IMR-90 (cell line): ENCODE results near the gene ADAMTS12. TPM values are rescaled to one million over a fixed set of nuclear protein-coding genes. Genes with fewer than 3 reads are reported as not detected.

Experiments used
- ATAC-seq: fragments of 200-7000 bp; cut with Tn5 transposase; 2 replicates; pipeline ENCODE4 v1.9.1; 2020; ENCODE audit warnings: low read depth, mild to moderate bottlenecking, moderate library complexity
- BruUV-seq: library from RNA; stranded (reverse); fragments of 400-500 nt; replicated peaks from 2 replicates; lab custom pipeline; 2021; lab: Mats Ljungman, UMichigan
- CTCF ChIA-PET: fragments of 300-600 bp; formaldehyde crosslinking; extraction: SDS; loops from one replicate; lab custom pipeline; 2021; ENCODE audit warnings: antibody characterized with exemption; lab: Yijun Ruan, JAX
- POLR2A ChIA-PET: fragments of 300-600 bp; sonication (Branson Sonifier 250); formaldehyde crosslinking; loops from one replicate; lab custom pipeline; 2022; ENCODE audit warnings: antibody characterized with exemption; ENCODE audit not compliant: unreplicated experiment; lab: Charles Lee
- DNase-seq: peaks from one replicate; pipeline ENCODE4 v3.0.0; 2013
- H2AFZ ChIP-seq: replicated peaks from 2 replicates; pipeline ENCODE3; 2013; ENCODE audit warnings: low read length, mild to moderate bottlenecking; ENCODE audit not compliant: poor library complexity
- H2AK5ac ChIP-seq: 2 replicates; pipeline ENCODE4 v1.6.1; 2013; ENCODE audit warnings: low read depth, low read length, inconsistent platforms
- H2AK9ac ChIP-seq: replicated peaks from 2 replicates; pipeline ENCODE3; 2013; ENCODE audit warnings: mild to moderate bottlenecking, low read depth, low read length, moderate library complexity; ENCODE audit not compliant: poor library complexity
- H2BK120ac ChIP-seq: 2 replicates; pipeline ENCODE4 v1.6.1; 2013; ENCODE audit warnings: low read depth, low read length, inconsistent platforms
- H2BK15ac ChIP-seq: 3 replicates; pipeline ENCODE4 v1.6.1; 2013; ENCODE audit warnings: low read depth, low read length, inconsistent platforms
- H2BK20ac ChIP-seq: 2 replicates; pipeline ENCODE4 v1.6.1; 2013; ENCODE audit warnings: low read depth, mild to moderate bottlenecking, inconsistent platforms, low read length, moderate library complexity
- H2BK5ac ChIP-seq: 2 replicates; pipeline ENCODE4 v1.6.1; 2013; ENCODE audit warnings: mild to moderate bottlenecking, low read depth, low read length, inconsistent platforms; ENCODE audit not compliant: poor library complexity, severe bottlenecking
- H3K14ac ChIP-seq: replicated peaks from 2 replicates; pipeline ENCODE4 v1.6.1; 2013; ENCODE audit warnings: low read depth, low read length, inconsistent platforms
- H3K18ac ChIP-seq: 2 replicates; pipeline ENCODE4 v1.6.1; 2013; ENCODE audit warnings: low read depth, low read length, control low read depth
- H3K23ac ChIP-seq: 2 replicates; pipeline ENCODE4 v1.6.1; 2013; ENCODE audit warnings: low read depth, low read length, inconsistent platforms
- H3K27ac ChIP-seq: 2 replicates; pipeline ENCODE4 v1.5.1; 2013; ENCODE audit warnings: mild to moderate bottlenecking, control low read depth, low read length; ENCODE audit not compliant: insufficient read depth
- H3K27me3 ChIP-seq: 2 replicates; pipeline ENCODE4 v1.6.1; 2013; ENCODE audit warnings: low read length; ENCODE audit not compliant: control insufficient read depth, insufficient read depth
- H3K36me3 ChIP-seq: 2 replicates; pipeline ENCODE4 v1.6.1; 2013; ENCODE audit warnings: low read length, mixed read lengths; ENCODE audit not compliant: control insufficient read depth, insufficient read depth
- H3K4ac ChIP-seq: 2 replicates; pipeline ENCODE4 v1.6.1; 2013; ENCODE audit warnings: low read depth, low read length, inconsistent platforms
- H3K4me1 ChIP-seq: 2 replicates; pipeline ENCODE4 v1.6.1; 2013; ENCODE audit warnings: low read length, mixed read lengths; ENCODE audit not compliant: control insufficient read depth, insufficient read depth
- H3K4me2 ChIP-seq: 2 replicates; pipeline ENCODE4 v1.6.1; 2013; ENCODE audit warnings: low read depth, mild to moderate bottlenecking, control low read depth, low read length, moderate library complexity
- H3K4me3 ChIP-seq: 2 replicates; pipeline ENCODE4 v1.5.1; 2013; ENCODE audit warnings: low read depth, mild to moderate bottlenecking, control low read depth, low read length, moderate library complexity; ENCODE audit not compliant: insufficient read depth
- H3K56ac ChIP-seq: 2 replicates; pipeline ENCODE4 v1.6.1; 2013; ENCODE audit warnings: low read length, inconsistent platforms; ENCODE audit not compliant: insufficient read depth; ENCODE audit errors: extremely low read depth
- H3K79me1 ChIP-seq, 2 experiments: 2 replicates each; pipeline ENCODE4 v1.6.1; 2013; ENCODE audit warnings: low read length in 2 of 2, inconsistent platforms in 1 of 2, low read depth in 1 of 2
- H3K9ac ChIP-seq: 2 replicates; pipeline ENCODE4 v1.6.1; 2013; ENCODE audit warnings: low read depth, low read length, control low read depth
- H3K9me1 ChIP-seq: 2 replicates; pipeline ENCODE4 v1.6.1; 2013; ENCODE audit warnings: low read length, inconsistent platforms; ENCODE audit not compliant: insufficient read depth
- H3K9me3 ChIP-seq: 2 replicates; pipeline ENCODE4 v1.6.1; 2013; ENCODE audit warnings: low read length; ENCODE audit not compliant: control insufficient read depth, insufficient read depth
- H4K20me1 ChIP-seq: 2 replicates; pipeline ENCODE4 v1.6.1; 2013; ENCODE audit warnings: low read length, inconsistent platforms; ENCODE audit not compliant: insufficient read depth
- H4K5ac ChIP-seq: 2 replicates; pipeline ENCODE4 v1.6.1; 2013; ENCODE audit warnings: mild to moderate bottlenecking, low read depth, low read length, control low read depth
- H4K8ac ChIP-seq, 2 experiments: 2 replicates each; pipeline ENCODE4 v1.6.1; 2013; ENCODE audit warnings: low read depth in 2 of 2, low read length in 2 of 2, control low read depth in 1 of 2, inconsistent platforms in 1 of 2
- H4K91ac ChIP-seq: 2 replicates; pipeline ENCODE4 v1.6.1; 2013; ENCODE audit warnings: low read depth, low read length, inconsistent platforms; ENCODE audit not compliant: insufficient read depth
- CTCF ChIP-seq: conservative IDR thresholded peaks from 2 replicates; pipeline ENCODE4 v1.5.1; 2012; ENCODE audit warnings: mild to moderate bottlenecking, low read depth, low read length, improper control_type of control experiment
- MAZ ChIP-seq: IDR thresholded peaks from 2 replicates; pipeline ENCODE4 v1.6.1; 2012; ENCODE audit warnings: low read depth, mild to moderate bottlenecking, low read length, improper control_type of control experiment, moderate library complexity, borderline replicate concordance
- POLR2A ChIP-seq: IDR thresholded peaks from 2 replicates; pipeline ENCODE4 v1.6.1; 2012; ENCODE audit warnings: mild to moderate bottlenecking, low read depth, low read length
- RCOR1 ChIP-seq: IDR thresholded peaks from 2 replicates; pipeline ENCODE4 v1.6.1; 2012; ENCODE audit warnings: mild to moderate bottlenecking, low read length, improper control_type of control experiment; ENCODE audit not compliant: insufficient replicate concordance
- RFX5 ChIP-seq: IDR thresholded peaks from 2 replicates; pipeline ENCODE4 v1.8.0; 2012; ENCODE audit warnings: low read depth, mild to moderate bottlenecking, low read length, moderate library complexity
- WGBS, 2 experiments: methylation state at CpG; one replicate each; pipeline versions ENCODE4 v1.1.5 to v1.1.7; 2013; ENCODE audit warnings: missing lambda C conversion rate in 2 of 2; ENCODE audit not compliant: insufficient read length in 1 of 2; ENCODE audit errors: extremely low coverage in 2 of 2; 5-methylcytosine and 5-hydroxymethylcytosine counted together
- dilution Hi-C: fragments of 300-500 bp; cut with HindIII; formaldehyde crosslinking; loops from one replicate; pipeline ENCODE4 v1.14.3; 2018; ENCODE audit warnings: low sequenced_read_pairs; ENCODE audit not compliant: unreplicated experiment
- in situ Hi-C: fragments of 300-500 bp; cut with MboI; formaldehyde crosslinking; loops from 3 replicates; pipeline ENCODE4 v1.14.3; 2019; ENCODE audit warnings: low sequenced_read_pairs, inconsistent platforms, mixed read lengths
- intact Hi-C: fragments of 100-400 bp; cut with micrococcal nuclease; formaldehyde crosslinking; loops from 2 replicates; pipeline ENCODE4 v1.10.0; 2022
- polyA plus RNA-seq, 3 experiments: library from polyadenylated mRNA; depleted of rRNA; stranded (reverse); fragments of >200 nt; gene quantifications; 2 replicates each; pipeline ENCODE4 v1.2.3, GENCODE V29; 2012; ENCODE audit warnings: low replicate concordance in 1 of 3
- total RNA-seq: library from RNA; depleted of rRNA; stranded (reverse); fragments of >200 nt; gene quantifications from 2 replicates; pipeline ENCODE4 v1.2.3, GENCODE V29; 2012

The ADAMTS12 gene
- total and polyA plus RNA-seq, 2 of the 4 experiments (the other 2 are of a cell fraction), result 27.3 to 51.3 TPM

- no peak overlapping the region for H3K9ac ChIP-seq
- peak overlapping the region; percentile 42; the same call in 1 of the 2 replicates for H2BK120ac ChIP-seq
- no peak overlapping the region for H3K18ac ChIP-seq
- ChIA-PET CTCF (no interaction called here), POLR2A (no interaction called here)
- no peak overlapping the region for H3K56ac ChIP-seq
- no TSS peak for BruUV-seq
- ATAC-seq, result no peak
- WGBS, 2 experiments, result no CpG with 5 or more reads among the region's 3 CpGs
- H2BK20ac ChIP-seq, result peak overlapping the region; percentile 65; the same call in 1 of the 2 replicates
- H3K4me2 ChIP-seq, result no peak overlapping the region
- no peak for DNase-seq
- peaks cover 5% of the 10 kb centered on the region; the same call in 1 of the 2 replicates for H4K20me1 ChIP-seq
- peak overlapping the region; percentile 46 for H3K4ac ChIP-seq
- TF ChIP-seq POLR2A (no peak), MAZ (no peak), CTCF (no peak), RFX5 (no peak), RCOR1 (no peak)
- no peak overlapping the region for H2AFZ ChIP-seq
- no peak overlapping the region for H4K5ac ChIP-seq
- H3K36me3 ChIP-seq, result no peaks in the 10 kb centered on the region
- intact Hi-C loops (loop anchor here (5.0 kb wide), 1 partner anchor 154 kb away; the partner anchor contains the start of gene ADAMTS12), in situ Hi-C loops (no loop called here), dilution Hi-C loops (no loop called here)
- no peak overlapping the region; a peak in 1 of 4 replicates for H4K8ac ChIP-seq
- no peak overlapping the region for H2BK5ac ChIP-seq
- 0 out of 3 replicates have a peak overlapping the region, but pooled peaks have one; percentile 51 for H2BK15ac ChIP-seq
- H3K4me3 ChIP-seq, result no peak overlapping the region
- no peak overlapping the region for H2AK9ac ChIP-seq
- H4K91ac ChIP-seq, result 0 out of 2 replicates have a peak overlapping the region, but pooled peaks have one; percentile 38
- peaks cover 13% of the 10 kb centered on the region for H3K4me1 ChIP-seq
- no peaks in the 10 kb centered on the region for H3K27me3 ChIP-seq
- no peak overlapping the region for H3K14ac ChIP-seq
- H3K9me1 ChIP-seq, result peaks cover 28% of the 10 kb centered on the region
- H3K23ac ChIP-seq, result no peak overlapping the region
- H3K79me1 ChIP-seq, result peaks cover 0 to 37% of the 10 kb centered on the region in 2 experiments; a peak in 2 of 4 replicates
- no peak overlapping the region for H3K27ac ChIP-seq
- peak overlapping the region; percentile 11; the same call in 1 of the 2 replicates for H2AK5ac ChIP-seq
- no peaks in the 10 kb centered on the region for H3K9me3 ChIP-seq
Observed at GRCh38 chr5:33738097-33738496, 153.7 kb downstream of the ADAMTS12 start.
